Activated CD4-positive, alpha-beta T cell treated with anti-CD3 and anti-CD28 coated beads for 36 hours (primary cell): ENCODE measurements around the gene RBM19. TPM values are rescaled to one million over a fixed set of nuclear protein-coding genes. Genes with fewer than 3 reads are reported as not detected.

ENCODE experiments used
- ATAC-seq: fragments of 200-7000 bp; cut with Tn5 transposase; one replicate; pipeline ENCODE4 v1.10.0; 2021; ENCODE audit warnings: mild to moderate bottlenecking, moderate library complexity
- CTCF ChIA-PET: fragments of 350-600 bp; sonication (Branson Sonifier 250); formaldehyde crosslinking; loops from one replicate; lab custom pipeline; 2021; ENCODE audit warnings: antibody characterized with exemption; lab: Charles Lee
- POLR2A ChIA-PET: fragments of 350-600 bp; sonication (Branson Sonifier 250); formaldehyde crosslinking; loops from one replicate; lab custom pipeline; 2021; ENCODE audit warnings: antibody characterized with exemption, inconsistent platforms; lab: Charles Lee
- DNase-seq: peaks from one replicate; pipeline ENCODE4 v3.0.0-alpha.2; 2020
- H3K27ac Mint-ChIP-seq: one replicate; pipeline ENCODE4 v1.8.0; 2021; ENCODE audit warnings: mixed read lengths
- H3K27me3 Mint-ChIP-seq: one replicate; pipeline ENCODE4 v1.8.0; 2021; ENCODE audit warnings: mixed read lengths
- H3K36me3 Mint-ChIP-seq: one replicate; pipeline ENCODE4 v1.8.0; 2021; ENCODE audit warnings: low read depth, mixed read lengths
- H3K4me1 Mint-ChIP-seq: one replicate; pipeline ENCODE4 v1.8.0; 2021; ENCODE audit warnings: mixed read lengths
- H3K4me3 Mint-ChIP-seq: one replicate; pipeline ENCODE4 v1.8.0; 2021; ENCODE audit warnings: mild to moderate bottlenecking, moderate library complexity, mixed read lengths
- H3K9me3 Mint-ChIP-seq: one replicate; pipeline ENCODE4 v1.8.0; 2021; ENCODE audit warnings: low read depth, mixed read lengths
- intact Hi-C, 2 experiments: fragments of 100-400 bp; cut with DNase I in 1 of 2; cut with micrococcal nuclease in 1 of 2; formaldehyde crosslinking; loops; one replicate each; pipeline versions ENCODE4 v1.14.2 to v1.15.1; 2022 to 2024; cut with DNase I, micrococcal nuclease
- total RNA-seq, 2 experiments: library from RNA; stranded (reverse); gene quantifications; one replicate each; pipeline ENCODE4 v1.2.3, GENCODE V29; 2021

Gene RBM19, protein sequence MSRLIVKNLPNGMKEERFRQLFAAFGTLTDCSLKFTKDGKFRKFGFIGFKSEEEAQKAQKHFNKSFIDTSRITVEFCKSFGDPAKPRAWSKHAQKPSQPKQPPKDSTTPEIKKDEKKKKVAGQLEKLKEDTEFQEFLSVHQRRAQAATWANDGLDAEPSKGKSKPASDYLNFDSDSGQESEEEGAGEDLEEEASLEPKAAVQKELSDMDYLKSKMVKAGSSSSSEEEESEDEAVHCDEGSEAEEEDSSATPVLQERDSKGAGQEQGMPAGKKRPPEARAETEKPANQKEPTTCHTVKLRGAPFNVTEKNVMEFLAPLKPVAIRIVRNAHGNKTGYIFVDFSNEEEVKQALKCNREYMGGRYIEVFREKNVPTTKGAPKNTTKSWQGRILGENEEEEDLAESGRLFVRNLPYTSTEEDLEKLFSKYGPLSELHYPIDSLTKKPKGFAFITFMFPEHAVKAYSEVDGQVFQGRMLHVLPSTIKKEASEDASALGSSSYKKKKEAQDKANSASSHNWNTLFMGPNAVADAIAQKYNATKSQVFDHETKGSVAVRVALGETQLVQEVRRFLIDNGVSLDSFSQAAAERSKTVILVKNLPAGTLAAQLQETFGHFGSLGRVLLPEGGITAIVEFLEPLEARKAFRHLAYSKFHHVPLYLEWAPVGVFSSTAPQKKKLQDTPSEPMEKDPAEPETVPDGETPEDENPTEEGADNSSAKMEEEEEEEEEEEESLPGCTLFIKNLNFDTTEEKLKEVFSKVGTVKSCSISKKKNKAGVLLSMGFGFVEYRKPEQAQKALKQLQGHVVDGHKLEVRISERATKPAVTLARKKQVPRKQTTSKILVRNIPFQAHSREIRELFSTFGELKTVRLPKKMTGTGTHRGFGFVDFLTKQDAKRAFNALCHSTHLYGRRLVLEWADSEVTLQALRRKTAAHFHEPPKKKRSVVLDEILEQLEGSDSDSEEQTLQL
- 10 to 100 TPM; 79.6 to 93.5 TPM for total RNA-seq

DNA sequence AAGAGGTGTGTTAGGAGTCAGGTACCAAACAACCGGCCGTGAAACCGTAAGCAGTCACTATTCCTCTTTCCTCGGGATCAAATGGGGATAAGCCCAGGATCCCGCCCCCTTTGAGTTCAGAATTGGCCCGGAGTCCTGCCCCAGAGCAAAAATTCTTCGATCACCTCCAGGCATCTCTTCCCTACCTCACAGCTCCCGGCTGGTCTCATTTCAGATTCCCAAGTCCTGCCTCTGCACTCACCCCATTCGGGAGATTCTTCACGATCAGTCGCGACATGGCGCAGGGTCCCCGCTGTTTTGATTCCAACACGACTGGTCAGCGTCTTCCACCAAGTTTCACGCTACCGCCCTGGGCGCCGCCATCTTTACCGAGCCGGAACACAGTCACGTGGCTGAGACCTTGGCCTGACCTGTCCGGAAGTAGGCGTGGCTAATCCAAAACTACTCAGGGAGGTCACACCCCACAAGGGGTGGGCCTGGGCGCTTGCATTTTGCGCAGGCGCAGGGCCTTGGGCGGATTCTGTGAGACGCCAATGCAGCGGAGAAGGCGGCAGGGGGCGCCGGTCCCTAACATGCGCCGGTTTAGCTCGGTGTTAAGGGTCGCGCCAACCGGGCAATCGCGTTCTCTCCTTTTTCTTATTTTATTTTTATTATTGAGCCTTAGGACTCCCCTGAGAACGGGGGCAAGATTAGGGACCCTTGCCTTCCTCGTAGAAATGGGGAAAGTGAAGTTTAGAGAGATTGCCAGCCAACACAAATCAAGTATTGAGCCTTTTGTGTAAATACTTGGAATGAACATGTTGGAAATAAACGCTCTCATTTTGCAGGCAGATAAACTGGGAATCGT, at the start of gene RBM19:
RBM19 (minus strand) TSS at position 375 of the 847 bp plus-strand sequence; CDS start at position 277, 98 bp downstream.
- CTCF ChIA-PET = interaction anchor here (0.7 to 1.5 kb wide), 11 partner anchors 8 to 1952 kb away, joined by 3 to 17 read pairs (median 3); no protein-coding TSS in a partner anchor
- POLR2A ChIA-PET = no interaction called here
- ATAC-seq (peak; percentile 76), DNase-seq (peak; percentile 98)
- intact Hi-C loops = loop anchor here (1.0 to 10.0 kb wide), 6 partner anchors 542 to 1061 kb away; partner anchors contain the start of genes DDX54 (in 1 of the 2), OAS1 (in 1 of the 2), OAS2 (in 1 of the 2) and RITA1 (in 1 of the 2)
- Mint-ChIP-seq H3K36me3 (peaks cover 28% of the 10 kb centered on the region), H3K9me3 (no peaks in the 10 kb centered on the region), H3K4me3 (peak within 1 kb of the TSS; percentile 99), H3K27me3 (no peaks in the 10 kb centered on the region), H3K4me1 (peaks cover 50% of the 10 kb centered on the region), H3K27ac (peak within 1 kb of the TSS; percentile 99)

DNA sequence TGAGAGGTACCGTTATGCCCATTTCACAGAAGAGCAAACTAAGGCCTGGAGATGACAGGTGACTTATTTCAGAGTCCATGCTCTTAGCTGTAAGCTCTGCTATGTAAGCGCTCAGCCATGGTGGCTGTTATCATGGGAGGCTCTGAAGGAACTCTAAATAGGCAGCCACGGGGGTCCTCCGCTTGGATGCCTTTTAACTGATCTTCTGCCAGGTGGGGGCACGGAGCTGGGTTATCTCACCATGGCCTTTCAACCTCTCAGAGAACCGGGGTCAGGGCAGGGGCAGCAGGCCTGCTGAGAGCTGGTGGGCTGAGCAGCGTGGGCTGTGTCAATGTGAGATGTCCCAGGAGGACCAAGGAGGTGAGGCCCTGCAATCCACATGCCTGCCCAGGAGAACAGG, 49.7 kb upstream of the RBM19 start:
- Mint-ChIP-seq H3K4me1 (no peaks in the 10 kb centered on the region), H3K27me3 (peaks cover 27% of the 10 kb centered on the region), H3K9me3 (no peaks in the 10 kb centered on the region), H3K4me3 (no peak overlapping the region), H3K36me3 (no peaks in the 10 kb centered on the region), H3K27ac (no peak overlapping the region)
- DNase-seq = no peak
- POLR2A ChIA-PET = no interaction called here
- CTCF ChIA-PET = no interaction called here
- no peak for ATAC-seq
- intact Hi-C loops = no loop called here

DNA sequence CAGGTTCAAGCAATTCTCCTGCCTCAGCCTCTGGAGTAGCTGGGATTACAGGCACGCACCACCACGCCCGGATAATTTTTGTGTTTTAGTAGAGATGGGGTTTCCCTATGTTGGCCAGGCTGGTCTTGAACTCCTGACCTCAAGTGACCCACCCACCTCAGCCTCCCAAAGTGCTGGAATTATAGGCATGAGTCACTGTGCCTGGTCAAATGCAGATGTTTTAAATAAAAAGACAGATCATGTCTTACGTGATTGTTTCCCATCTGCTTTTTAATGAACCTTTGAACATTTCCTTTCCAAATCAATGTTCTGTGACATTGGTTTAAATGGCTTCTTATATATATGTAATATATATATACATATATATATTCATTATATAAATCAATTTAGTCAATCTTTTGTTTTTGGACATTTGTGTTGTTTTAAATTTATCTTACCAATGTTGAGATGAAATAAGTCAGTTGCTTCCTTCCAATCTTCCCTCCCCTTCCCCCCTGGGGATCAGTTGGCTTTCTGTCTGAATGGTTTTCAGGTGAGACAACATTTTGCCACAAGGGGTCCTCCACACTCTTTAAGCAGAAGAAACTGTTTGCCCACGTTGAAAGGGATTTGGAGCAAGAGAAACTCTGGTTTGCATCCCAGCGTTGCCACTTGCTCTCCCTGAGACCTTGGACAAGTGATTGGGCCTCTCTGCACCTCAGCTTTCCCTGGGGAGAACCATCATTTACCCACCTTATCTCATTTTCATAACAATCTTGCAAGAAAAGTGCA, 47.6 kb upstream of the RBM19 start:
- intact Hi-C loops = loop anchor here in 1 of 2 experiments (1.0 kb wide), 1 partner anchor 495 kb away; no protein-coding TSS in a partner anchor
- CTCF ChIA-PET = no interaction called here
- POLR2A ChIA-PET = no interaction called here
- no peaks in the 10 kb centered on the region for H3K9me3 Mint-ChIP-seq
- ATAC-seq (no peak), DNase-seq (no peak)
- no peak overlapping the region for H3K27ac Mint-ChIP-seq
- H3K4me3 Mint-ChIP-seq = no peak overlapping the region
- peaks cover 26% of the 10 kb centered on the region for H3K27me3 Mint-ChIP-seq
- no peaks in the 10 kb centered on the region for H3K36me3 Mint-ChIP-seq
- H3K4me1 Mint-ChIP-seq = no peaks in the 10 kb centered on the region

DNA sequence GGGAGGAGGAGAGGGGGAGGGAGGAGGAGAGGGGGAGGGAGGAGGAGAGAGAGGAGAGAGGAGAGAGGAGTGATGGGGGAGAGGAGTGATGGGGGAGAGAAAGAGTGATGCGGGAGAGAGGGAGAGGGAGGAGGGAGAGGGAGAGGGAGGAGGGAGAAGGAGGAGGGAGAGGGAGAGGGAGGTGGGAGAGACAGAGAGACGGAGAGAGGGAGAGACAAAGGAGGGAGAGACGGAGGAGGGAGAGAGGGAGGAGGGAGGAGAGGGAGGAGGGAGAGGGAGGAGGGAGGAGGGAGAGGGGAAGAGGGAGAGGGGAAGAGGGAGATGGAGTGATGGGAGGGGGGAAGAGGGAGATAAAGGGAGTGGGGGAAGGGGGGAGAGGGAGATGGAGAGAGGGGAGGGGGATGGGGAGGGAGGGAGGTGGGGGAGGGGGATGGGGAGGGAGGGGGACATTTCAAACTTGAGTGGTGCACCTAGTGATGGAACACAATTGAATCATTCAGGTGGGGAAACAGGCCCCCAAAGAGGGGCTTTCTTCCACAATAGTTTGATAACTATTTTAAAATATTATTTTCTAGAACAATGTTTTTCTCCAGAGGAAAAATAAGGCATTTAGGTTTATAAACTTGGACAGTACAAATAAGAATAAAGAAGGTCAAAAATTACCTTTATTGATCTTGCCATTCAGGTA, 46.8 kb upstream of the RBM19 start:
- peaks cover 23% of the 10 kb centered on the region for H3K27me3 Mint-ChIP-seq
- DNase-seq (no peak), ATAC-seq (no peak)
- ChIA-PET POLR2A (no interaction called here), CTCF (no interaction called here)
- no peaks in the 10 kb centered on the region for H3K9me3 Mint-ChIP-seq
- no peak overlapping the region for H3K4me3 Mint-ChIP-seq
- no peak overlapping the region for H3K27ac Mint-ChIP-seq
- H3K4me1 Mint-ChIP-seq = no peaks in the 10 kb centered on the region
- intact Hi-C loops = no loop called here
- no peaks in the 10 kb centered on the region for H3K36me3 Mint-ChIP-seq

DNA sequence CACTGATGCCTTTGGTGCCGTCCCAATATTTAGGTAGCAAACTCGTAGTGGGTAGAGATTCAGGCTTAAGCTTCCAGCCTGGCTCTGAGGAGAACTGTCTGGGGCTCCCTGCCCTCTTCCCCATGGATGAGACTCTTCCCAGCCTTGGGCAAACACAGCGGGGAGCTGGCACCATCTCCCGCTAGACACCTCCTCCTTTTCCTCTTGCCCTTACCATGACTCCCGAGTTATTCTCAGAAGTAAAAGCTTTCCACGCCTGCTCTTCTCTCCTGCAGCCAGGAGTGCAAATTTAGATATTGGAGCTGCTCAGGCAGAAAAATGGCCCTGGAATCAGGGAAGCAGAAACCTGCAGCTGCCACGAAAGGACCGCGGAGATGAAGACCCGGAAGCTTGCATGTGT, 45.6 kb upstream of the RBM19 start:
- intact Hi-C loops = no loop called here
- Mint-ChIP-seq H3K27me3 (peaks cover 24% of the 10 kb centered on the region), H3K36me3 (no peaks in the 10 kb centered on the region), H3K9me3 (no peaks in the 10 kb centered on the region), H3K4me1 (no peaks in the 10 kb centered on the region), H3K4me3 (no peak overlapping the region), H3K27ac (no peak overlapping the region)
- no peak for DNase-seq
- no peak for ATAC-seq
- POLR2A ChIA-PET = no interaction called here
- CTCF ChIA-PET = no interaction called here

DNA sequence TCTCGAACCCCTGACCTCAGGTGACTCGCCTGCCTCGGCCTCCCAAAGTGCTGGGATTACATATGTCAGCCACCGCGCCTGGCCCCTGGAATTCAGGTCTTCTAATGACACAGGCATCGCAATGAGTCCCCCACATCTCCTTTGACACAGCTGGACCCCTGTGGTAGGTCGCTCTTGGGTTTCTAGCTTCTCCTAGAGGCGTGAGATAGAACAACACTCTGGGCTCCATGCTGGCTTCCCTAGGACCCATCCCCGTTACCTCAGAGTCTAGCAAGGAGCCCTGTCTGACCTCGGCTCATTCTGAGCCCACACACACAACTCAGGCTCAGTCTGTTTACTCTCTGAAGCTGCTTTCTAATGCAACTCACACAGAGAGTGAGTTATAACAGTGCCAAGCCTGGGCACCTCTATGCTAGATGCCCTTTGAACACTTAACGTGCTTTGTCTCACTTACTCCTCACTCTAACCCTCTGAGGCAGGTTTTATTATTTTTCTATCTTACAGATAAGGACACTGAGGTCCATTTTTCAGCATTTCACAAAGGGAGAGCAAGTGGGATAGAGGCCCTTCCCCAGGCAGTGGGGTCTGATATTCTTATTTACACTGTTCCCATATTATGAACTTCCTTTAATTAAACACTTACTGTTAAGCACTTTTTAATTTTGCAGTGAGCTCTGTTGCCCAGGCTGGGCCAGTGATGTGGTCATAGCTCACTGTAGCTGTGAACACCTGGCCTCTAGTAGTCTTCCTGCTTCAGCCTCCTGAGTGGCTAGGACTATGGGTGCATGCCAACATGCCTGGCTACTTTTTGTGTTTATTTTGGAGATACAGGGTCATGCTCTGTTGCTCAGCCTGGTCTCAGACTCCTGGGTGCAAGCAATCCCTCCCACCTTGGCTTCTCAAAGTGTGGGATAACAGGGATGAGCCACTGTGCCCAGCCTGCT, 40.6 kb upstream of the RBM19 start:
- Mint-ChIP-seq H3K4me1 (no peaks in the 10 kb centered on the region), H3K4me3 (no peak overlapping the region), H3K27me3 (peaks cover 15% of the 10 kb centered on the region), H3K27ac (no peak overlapping the region), H3K9me3 (no peaks in the 10 kb centered on the region), H3K36me3 (no peaks in the 10 kb centered on the region)
- ATAC-seq (no peak), DNase-seq (no peak)
- ChIA-PET CTCF (no interaction called here), POLR2A (no interaction called here)
- intact Hi-C loops = no loop called here

DNA sequence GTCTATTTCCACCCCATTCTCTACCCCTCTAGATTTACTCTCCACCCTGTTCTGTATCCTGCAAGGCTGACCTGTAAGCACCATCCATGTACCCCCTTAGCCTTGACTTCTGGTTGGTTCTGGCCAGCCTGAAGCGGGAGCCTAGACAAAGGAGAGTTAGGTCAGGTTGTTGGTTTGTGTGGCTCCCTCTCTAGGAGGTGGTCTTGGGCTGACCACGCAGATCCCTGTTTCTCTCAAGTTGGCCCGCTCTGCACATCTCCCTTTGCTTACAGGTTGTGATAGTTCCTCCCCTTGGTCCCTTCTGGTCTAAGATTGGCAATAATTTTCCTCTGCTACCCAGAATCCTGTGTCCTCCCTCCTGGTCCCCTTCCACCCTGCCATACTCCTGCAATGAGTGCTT, 38.3 kb upstream of the RBM19 start:
- CTCF ChIA-PET = no interaction called here
- Mint-ChIP-seq H3K27ac (no peak overlapping the region), H3K9me3 (no peaks in the 10 kb centered on the region), H3K4me1 (no peaks in the 10 kb centered on the region), H3K4me3 (no peak overlapping the region), H3K36me3 (no peaks in the 10 kb centered on the region), H3K27me3 (peaks cover 19% of the 10 kb centered on the region)
- POLR2A ChIA-PET = no interaction called here
- intact Hi-C loops = no loop called here
- ATAC-seq = no peak
- no peak for DNase-seq

DNA sequence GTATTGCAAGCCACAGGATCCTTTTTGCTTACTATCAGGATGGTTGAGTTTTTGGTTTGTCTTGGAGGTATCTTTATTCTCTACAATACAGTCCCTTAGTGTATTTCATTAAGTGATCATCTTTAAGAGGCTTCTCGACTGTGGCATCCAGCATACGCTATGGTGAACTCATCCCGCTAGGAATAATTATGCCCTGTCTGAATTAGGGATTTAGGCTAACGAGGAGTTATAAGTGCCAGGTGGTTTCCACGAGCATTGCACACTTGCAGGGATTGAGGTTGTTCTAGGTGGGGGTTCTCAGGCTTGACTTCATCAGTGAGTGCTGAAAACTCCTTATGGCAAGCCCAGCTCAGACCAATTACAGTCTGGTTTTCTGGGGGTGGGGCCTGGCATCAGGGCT, 37.2 kb upstream of the RBM19 start:
- DNase-seq = no peak
- no peak overlapping the region for H3K27ac Mint-ChIP-seq
- ChIA-PET POLR2A (no interaction called here), CTCF (no interaction called here)
- intact Hi-C loops = no loop called here
- no peaks in the 10 kb centered on the region for H3K36me3 Mint-ChIP-seq
- no peaks in the 10 kb centered on the region for H3K9me3 Mint-ChIP-seq
- no peaks in the 10 kb centered on the region for H3K4me1 Mint-ChIP-seq
- ATAC-seq = no peak
- no peak overlapping the region for H3K4me3 Mint-ChIP-seq
- peaks cover 19% of the 10 kb centered on the region for H3K27me3 Mint-ChIP-seq

DNA sequence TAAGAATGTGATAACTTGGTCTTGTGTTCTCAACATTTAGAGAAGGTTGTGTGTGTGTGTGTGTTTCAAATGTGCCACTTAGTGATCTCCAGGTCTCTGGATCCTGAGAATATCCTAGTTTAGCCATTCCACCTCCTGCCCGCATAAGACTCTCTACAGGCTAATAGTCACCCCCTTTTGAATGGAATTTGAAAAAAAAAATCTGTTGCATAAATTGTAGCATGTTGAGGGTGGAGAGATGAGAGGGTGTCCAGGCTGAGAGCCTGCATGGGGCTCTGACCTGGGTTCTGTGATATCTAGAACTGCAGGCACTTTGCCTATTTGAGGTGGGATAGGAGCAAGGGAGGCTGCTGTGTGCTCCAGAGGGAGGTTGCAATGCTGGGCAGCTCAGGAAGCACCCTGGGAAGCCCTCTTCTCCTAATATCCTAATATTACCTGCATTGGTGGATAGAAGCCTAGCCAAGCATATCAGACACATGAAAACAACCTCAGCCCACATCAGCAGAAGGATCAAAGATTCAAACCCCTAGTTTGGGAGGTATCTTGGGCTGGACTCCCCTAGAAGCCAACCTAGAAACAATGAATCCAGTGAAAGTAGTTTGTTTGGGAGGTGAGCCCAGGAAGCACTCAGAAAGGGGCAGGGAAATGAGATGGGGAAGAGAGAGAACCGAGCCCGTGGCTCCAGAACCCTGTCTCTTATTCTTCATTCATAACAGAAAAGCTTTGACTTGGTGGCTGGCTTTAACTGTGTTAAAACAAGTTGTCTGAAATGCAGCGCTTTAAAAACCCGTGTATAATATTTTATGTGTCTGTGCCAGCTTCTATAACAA, 35.6 kb upstream of the RBM19 start:
- POLR2A ChIA-PET = interaction anchor here (0.6 kb wide), 1 partner anchor 22 kb away, joined by 3 read pairs; no protein-coding TSS in a partner anchor
- Mint-ChIP-seq H3K4me3 (no peak overlapping the region), H3K36me3 (no peaks in the 10 kb centered on the region), H3K9me3 (no peaks in the 10 kb centered on the region), H3K4me1 (no peaks in the 10 kb centered on the region), H3K27ac (no peak overlapping the region), H3K27me3 (peaks cover 22% of the 10 kb centered on the region)
- DNase-seq (no peak), ATAC-seq (no peak)
- CTCF ChIA-PET = no interaction called here
- intact Hi-C loops = no loop called here
